ENCODE results near the gene DNMBP. TPM values are rescaled to one million over a fixed set of nuclear protein-coding genes. Genes with fewer than 3 reads are reported as not detected.
"Not testable (repeated sequence)": the region's sequence is repeated elsewhere in the genome, so short reads cannot be mapped to it uniquely, and the experiment has no call there.

The DNMBP gene
- total RNA-seq, 1 experiment from 2014 or later: 60.3 TPM

DNA sequence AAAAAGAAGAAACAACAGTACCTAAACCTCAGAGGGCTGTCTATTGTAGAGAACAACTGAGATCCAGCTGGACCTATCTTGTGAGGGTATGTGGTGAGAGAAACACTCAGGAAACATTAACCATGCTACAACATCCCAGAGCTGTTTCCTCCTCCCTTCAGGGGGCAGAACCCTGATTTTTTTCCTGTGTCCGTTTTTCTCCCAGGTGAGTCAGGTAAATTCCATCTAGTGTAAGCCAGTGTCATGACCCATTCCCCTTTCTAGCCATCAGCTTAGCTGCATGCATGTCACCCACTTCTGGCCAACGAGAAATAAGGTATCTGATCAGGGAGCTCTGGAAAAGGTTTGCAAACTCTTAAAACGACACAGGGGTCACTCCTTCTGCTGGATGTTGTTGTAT lies 103.8 kb downstream of the DNMBP start (continued):
- TF ChIP-seq, protein P1, sequence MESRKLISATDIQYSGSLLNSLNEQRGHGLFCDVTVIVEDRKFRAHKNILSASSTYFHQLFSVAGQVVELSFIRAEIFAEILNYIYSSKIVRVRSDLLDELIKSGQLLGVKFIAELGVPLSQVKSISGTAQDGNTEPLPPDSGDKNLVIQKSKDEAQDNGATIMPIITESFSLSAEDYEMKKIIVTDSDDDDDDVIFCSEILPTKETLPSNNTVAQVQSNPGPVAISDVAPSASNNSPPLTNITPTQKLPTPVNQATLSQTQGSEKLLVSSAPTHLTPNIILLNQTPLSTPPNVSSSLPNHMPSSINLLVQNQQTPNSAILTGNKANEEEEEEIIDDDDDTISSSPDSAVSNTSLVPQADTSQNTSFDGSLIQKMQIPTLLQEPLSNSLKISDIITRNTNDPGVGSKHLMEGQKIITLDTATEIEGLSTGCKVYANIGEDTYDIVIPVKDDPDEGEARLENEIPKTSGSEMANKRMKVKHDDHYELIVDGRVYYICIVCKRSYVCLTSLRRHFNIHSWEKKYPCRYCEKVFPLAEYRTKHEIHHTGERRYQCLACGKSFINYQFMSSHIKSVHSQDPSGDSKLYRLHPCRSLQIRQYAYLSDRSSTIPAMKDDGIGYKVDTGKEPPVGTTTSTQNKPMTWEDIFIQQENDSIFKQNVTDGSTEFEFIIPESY (IDR thresholded peaks at IDR 0.05; ENCODE audit: extremely low read depth, insufficient replicate concordance, low read length): no peak

DNA sequence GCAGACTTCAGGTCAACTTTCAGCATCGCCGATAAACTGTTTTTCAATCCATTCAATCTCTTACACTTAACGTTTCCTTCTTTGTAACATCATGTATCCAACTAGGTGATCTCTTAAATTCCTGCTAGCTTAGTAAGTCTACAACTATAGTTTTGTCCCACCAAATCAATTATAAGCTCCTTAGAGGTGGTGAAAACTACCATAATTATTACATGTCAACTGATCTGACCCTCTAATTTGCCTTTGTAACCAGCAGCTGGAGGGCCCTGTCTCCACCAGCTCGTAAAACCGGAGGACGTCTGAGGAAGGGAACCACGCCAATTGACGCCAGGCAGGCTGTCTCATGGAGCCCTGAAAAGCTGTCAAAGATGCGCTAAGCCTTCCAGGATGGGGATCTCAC lies 113.9 kb downstream of the DNMBP start:
- no peaks in the 10 kb centered on the region for H4K20me1 ChIP-seq (ENCODE audit: insufficient read depth)
- no peak overlapping the region for H3K4me2 ChIP-seq (ENCODE audit: low read length)
- no peak overlapping the region for H3K27ac ChIP-seq (ENCODE audit: low read depth, low read length)
- POLR2A ChIA-PET: no interaction called here
- intact Hi-C loops (cut with micrococcal nuclease): no loop called here
- no TSS peak for BruUV-seq (replicated peaks)
- peaks cover 68 to 72% of the 10 kb centered on the region in 2 experiments for H3K36me3 ChIP-seq (ENCODE audit: control insufficient read depth in 1 of 2, insufficient read depth in 2 of 2, low read length in 2 of 2)
- TF ChIP-seq, protein P1 (IDR thresholded peaks at IDR 0.05; ENCODE audit: extremely low read depth, insufficient replicate concordance, low read length): no peak
- TF ChIP-seq JUND (IDR thresholded peaks at IDR 0.05): no peak
- TF ChIP-seq, protein P2, sequence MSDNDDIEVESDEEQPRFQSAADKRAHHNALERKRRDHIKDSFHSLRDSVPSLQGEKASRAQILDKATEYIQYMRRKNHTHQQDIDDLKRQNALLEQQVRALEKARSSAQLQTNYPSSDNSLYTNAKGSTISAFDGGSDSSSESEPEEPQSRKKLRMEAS (IDR thresholded peaks at IDR 0.05): no peak
- TF ChIP-seq ELF1 (IDR thresholded peaks at IDR 0.05; ENCODE audit: borderline replicate concordance, low read depth): no peak
- no peak for TF ChIP-seq EZH2phosphoT487 (IDR thresholded peaks at IDR 0.05; ENCODE audit: borderline replicate concordance)
- TF ChIP-seq CEBPB (IDR thresholded peaks at IDR 0.05; ENCODE audit: low read depth): no peak
- TF ChIP-seq TCF7L2 (IDR thresholded peaks at IDR 0.05; ENCODE audit: borderline replicate concordance, extremely low read depth, insufficient read depth, insufficient read length): no peak
- no peak for TF ChIP-seq RAD21 (IDR thresholded peaks at IDR 0.05; ENCODE audit: low read depth)
- no peak for TF ChIP-seq EZH2 (IDR thresholded peaks at IDR 0.05)
- TF ChIP-seq CBX3 (IDR thresholded peaks at IDR 0.05; ENCODE audit: low read depth): no peak
- TF ChIP-seq POLR2A (IDR thresholded peaks at IDR 0.05; ENCODE audit: borderline replicate concordance, extremely low read depth, insufficient read depth, insufficient read length): no peak
- no peak for DNase-seq (ENCODE audit: low read depth, low spot score)
- no peaks in the 10 kb centered on the region for H3K9me3 ChIP-seq (ENCODE audit: control insufficient read depth in 1 of 2, insufficient read depth in 1 of 2, low read depth in 1 of 2, low read length in 2 of 2)
- ATAC-seq: no peak
- RAD21 ChIA-PET (ENCODE audit: low non-redundant PET in 1 of 2, low total read pairs in 2 of 2, uncharacterized antibody in 2 of 2, unreplicated experiment in 2 of 2): no interaction called here
- H3K9me2 ChIP-seq (ENCODE audit: insufficient read depth): no peaks in the 10 kb centered on the region
- no peaks in the 10 kb centered on the region for H3K27me3 ChIP-seq (ENCODE audit: insufficient read depth, low read length)
- CTCF ChIA-PET: no interaction called here
- H3K4me1 ChIP-seq (ENCODE audit: control insufficient read depth in 1 of 2, insufficient read depth in 2 of 2, low read length in 2 of 2): no peaks in the 10 kb centered on the region
- H3K4me3 ChIP-seq (replicated peaks in 1 of 2; ENCODE audit: low read depth in 1 of 2, low read length in 2 of 2): no peak overlapping the region
- no peak overlapping the region for H2AFZ ChIP-seq (ENCODE audit: low read depth, low read length, poor library complexity, severe bottlenecking)
- no peaks in the 10 kb centered on the region for H3K79me2 ChIP-seq (ENCODE audit: insufficient read depth, low read length)
- no peak overlapping the region for H3K9ac ChIP-seq (ENCODE audit: low read length)

DNA sequence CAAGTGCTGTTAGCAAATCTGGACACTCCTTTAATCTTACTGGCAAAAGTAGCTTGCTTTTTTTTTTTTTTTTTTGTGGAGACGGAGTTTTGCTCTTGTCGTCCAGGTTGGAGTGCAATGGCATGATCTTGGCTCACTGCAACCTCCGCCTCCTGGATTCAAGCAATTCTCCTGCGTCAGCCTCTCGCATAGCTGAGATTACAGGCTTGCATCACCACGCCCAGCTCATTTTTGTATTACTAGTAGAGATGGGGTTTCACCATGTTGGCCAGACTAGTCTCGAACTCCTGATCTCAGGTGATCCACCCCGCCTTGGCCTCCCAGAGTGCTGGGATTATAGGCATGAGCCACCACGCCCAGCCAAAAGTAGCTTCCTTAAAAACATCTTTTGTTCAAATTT lies 114.7 kb downstream of the DNMBP start:
- H3K79me2 ChIP-seq (ENCODE audit: insufficient read depth, low read length); H3K9ac ChIP-seq (ENCODE audit: low read length); H4K20me1 ChIP-seq (ENCODE audit: insufficient read depth); H3K27ac ChIP-seq (ENCODE audit: low read depth, low read length); H2AFZ ChIP-seq (ENCODE audit: low read depth, low read length, poor library complexity, severe bottlenecking); H3K9me2 ChIP-seq (ENCODE audit: insufficient read depth); BruUV-seq (replicated peaks); H3K4me1 ChIP-seq (ENCODE audit: control insufficient read depth in 1 of 2, insufficient read depth in 2 of 2, low read length in 2 of 2); intact Hi-C loops (cut with micrococcal nuclease); H3K4me3 ChIP-seq (replicated peaks in 1 of 2; ENCODE audit: low read depth in 1 of 2, low read length in 2 of 2); ATAC-seq; CTCF ChIA-PET; H3K27me3 ChIP-seq (ENCODE audit: insufficient read depth, low read length); H3K9me3 ChIP-seq (ENCODE audit: control insufficient read depth in 1 of 2, insufficient read depth in 1 of 2, low read depth in 1 of 2, low read length in 2 of 2); DNase-seq (ENCODE audit: low read depth, low spot score); H3K4me2 ChIP-seq (ENCODE audit: low read length); RAD21 ChIA-PET (ENCODE audit: low non-redundant PET in 1 of 2, low total read pairs in 2 of 2, uncharacterized antibody in 2 of 2, unreplicated experiment in 2 of 2): not testable (repeated sequence)
- peaks cover 68 to 74% of the 10 kb centered on the region in 2 experiments for H3K36me3 ChIP-seq (ENCODE audit: control insufficient read depth in 1 of 2, insufficient read depth in 2 of 2, low read length in 2 of 2)
- POLR2A ChIA-PET: interaction anchor here (0.6 kb wide), 1 partner anchor 20 kb away, joined by 3 read pairs; no protein-coding TSS in a partner anchor
